Calu3 (cell line): ENCODE results near the gene DCD. TPM values are rescaled to one million over a fixed set of nuclear protein-coding genes. Genes with fewer than 3 reads are reported as not detected.

Experiments
- BruUV-seq: library from RNA; stranded (reverse); fragments of 400-500 nt; replicated peaks from 2 replicates; lab custom pipeline; 2021; lab: Mats Ljungman, UMichigan
- CTCF ChIA-PET: fragments of 300-600 bp; sonication (Branson Sonifier 250); formaldehyde crosslinking; loops from one replicate; lab custom pipeline; 2022; ENCODE audit warnings: antibody characterized with exemption; lab: Charles Lee
- DNase-seq: peaks from one replicate; pipeline ENCODE4 v3.0.0; 2022
- H3K27ac Mint-ChIP-seq: one replicate; pipeline ENCODE4 v1.8.0; 2022; ENCODE audit warnings: mixed read lengths; ENCODE audit not compliant: unreplicated experiment
- H3K27me3 Mint-ChIP-seq: one replicate; pipeline ENCODE4 v1.8.0; 2022; ENCODE audit warnings: mixed read lengths; ENCODE audit not compliant: unreplicated experiment
- H3K36me3 Mint-ChIP-seq: one replicate; pipeline ENCODE4 v1.8.0; 2022; ENCODE audit warnings: mild to moderate bottlenecking, moderate library complexity, mixed read lengths; ENCODE audit not compliant: insufficient read depth, unreplicated experiment
- H3K4me1 Mint-ChIP-seq: one replicate; pipeline ENCODE4 v1.8.0; 2022; ENCODE audit warnings: mild to moderate bottlenecking, low read depth, mixed read lengths; ENCODE audit not compliant: unreplicated experiment
- H3K4me3 Mint-ChIP-seq: one replicate; pipeline ENCODE4 v1.8.0; 2022; ENCODE audit warnings: mild to moderate bottlenecking, low read depth, moderate library complexity, mixed read lengths; ENCODE audit not compliant: unreplicated experiment
- H3K9me3 Mint-ChIP-seq: one replicate; pipeline ENCODE4 v1.8.0; 2022; ENCODE audit warnings: low read depth, mixed read lengths; ENCODE audit not compliant: unreplicated experiment
- intact Hi-C: fragments of 100-400 bp; cut with micrococcal nuclease; formaldehyde crosslinking; loops from one replicate; pipeline ENCODE4 v1.10.0; 2022; ENCODE audit not compliant: unreplicated experiment
- total RNA-seq: library from RNA; stranded (reverse); gene quantifications from 2 replicates; pipeline ENCODE4 v1.2.3, GENCODE V29; 2022
- TF ChIP-seq, protein P1 (sequence below): fragments of 200-600 bp; IDR thresholded peaks from one replicate; pipeline ENCODE4 v1.8.0; 2022; ENCODE audit warnings: antibody characterized with exemption; ENCODE audit not compliant: unreplicated experiment

The DCD gene
- total RNA-seq, 1 experiment from 2014 or later = not detected

DNA sequence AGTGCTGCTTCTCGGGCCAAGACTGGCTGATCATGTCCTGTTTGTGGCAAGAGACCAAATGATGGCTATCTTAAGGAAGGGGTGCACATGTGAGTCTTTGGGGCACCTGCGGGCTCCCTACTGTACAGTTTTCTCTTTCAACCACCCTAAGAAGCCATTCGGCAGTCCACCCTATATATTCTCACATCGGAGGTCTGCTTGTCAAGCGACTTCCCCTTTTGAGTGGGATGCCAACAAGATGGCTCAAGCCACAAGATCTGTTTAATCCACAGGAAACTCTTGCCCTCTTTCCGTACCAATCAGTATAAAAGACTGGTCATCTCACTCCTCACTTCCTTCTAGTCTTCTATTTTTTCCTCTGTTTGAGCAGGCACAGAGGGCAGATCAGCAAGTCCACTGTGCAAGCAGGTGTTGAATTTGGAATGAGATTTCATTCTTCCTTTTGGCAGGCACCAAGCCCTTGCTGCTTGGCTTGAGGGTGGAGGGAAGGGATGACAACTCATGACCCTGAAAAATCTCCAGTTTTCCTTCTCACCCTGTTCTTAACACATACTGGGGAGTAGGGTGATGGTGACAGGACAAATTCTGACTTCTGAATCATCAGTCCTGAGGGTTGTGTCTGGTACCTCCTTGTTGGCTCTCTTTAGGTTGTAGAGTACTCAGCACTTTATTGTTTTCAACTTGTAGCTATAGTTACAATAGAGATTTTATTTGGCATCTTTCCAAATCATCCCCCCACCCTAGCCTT lies 31.1 kb downstream of the DCD start:
- intact Hi-C loops = no loop called here
- H3K27ac Mint-ChIP-seq = no peak overlapping the region
- H3K4me3 Mint-ChIP-seq = no peak overlapping the region
- CTCF ChIA-PET = no interaction called here
- no peaks in the 10 kb centered on the region for H3K36me3 Mint-ChIP-seq
- no TSS peak for BruUV-seq
- no peaks in the 10 kb centered on the region for H3K9me3 Mint-ChIP-seq
- no peaks in the 10 kb centered on the region for H3K4me1 Mint-ChIP-seq
- peaks cover 86% of the 10 kb centered on the region for H3K27me3 Mint-ChIP-seq
- TF ChIP-seq, protein P1, sequence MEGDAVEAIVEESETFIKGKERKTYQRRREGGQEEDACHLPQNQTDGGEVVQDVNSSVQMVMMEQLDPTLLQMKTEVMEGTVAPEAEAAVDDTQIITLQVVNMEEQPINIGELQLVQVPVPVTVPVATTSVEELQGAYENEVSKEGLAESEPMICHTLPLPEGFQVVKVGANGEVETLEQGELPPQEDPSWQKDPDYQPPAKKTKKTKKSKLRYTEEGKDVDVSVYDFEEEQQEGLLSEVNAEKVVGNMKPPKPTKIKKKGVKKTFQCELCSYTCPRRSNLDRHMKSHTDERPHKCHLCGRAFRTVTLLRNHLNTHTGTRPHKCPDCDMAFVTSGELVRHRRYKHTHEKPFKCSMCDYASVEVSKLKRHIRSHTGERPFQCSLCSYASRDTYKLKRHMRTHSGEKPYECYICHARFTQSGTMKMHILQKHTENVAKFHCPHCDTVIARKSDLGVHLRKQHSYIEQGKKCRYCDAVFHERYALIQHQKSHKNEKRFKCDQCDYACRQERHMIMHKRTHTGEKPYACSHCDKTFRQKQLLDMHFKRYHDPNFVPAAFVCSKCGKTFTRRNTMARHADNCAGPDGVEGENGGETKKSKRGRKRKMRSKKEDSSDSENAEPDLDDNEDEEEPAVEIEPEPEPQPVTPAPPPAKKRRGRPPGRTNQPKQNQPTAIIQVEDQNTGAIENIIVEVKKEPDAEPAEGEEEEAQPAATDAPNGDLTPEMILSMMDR = no peak
- no peak for DNase-seq

DNA sequence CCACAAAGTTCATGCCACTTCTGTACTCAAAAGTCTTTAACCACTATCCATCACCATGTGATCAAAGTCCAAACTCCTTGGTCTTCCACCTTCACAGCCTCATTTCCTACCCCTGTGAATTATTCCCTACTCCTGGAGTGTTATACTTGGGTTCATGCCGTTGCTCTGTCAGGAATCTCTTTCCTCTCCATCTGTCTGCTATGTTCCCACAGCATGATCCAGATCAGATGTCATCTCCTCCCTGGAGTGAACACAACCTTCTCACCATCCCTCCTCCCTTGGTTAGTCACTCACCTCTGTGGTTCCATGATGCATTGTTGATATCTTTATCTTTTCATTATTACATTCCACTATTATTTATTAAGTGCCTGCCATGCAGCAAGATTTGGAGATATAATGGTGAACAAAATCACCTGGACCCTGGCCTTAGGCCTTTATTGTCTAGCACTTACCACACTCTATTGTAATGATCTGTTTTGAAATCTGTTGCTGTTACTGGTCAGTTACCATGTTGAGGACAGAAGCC lies 35.9 kb downstream of the DCD start:
- DNase-seq = no peak
- Mint-ChIP-seq H3K4me1 (no peaks in the 10 kb centered on the region), H3K36me3 (no peaks in the 10 kb centered on the region), H3K27me3 (peaks cover 100% of the 10 kb centered on the region), H3K4me3 (no peak overlapping the region), H3K9me3 (no peaks in the 10 kb centered on the region), H3K27ac (no peak overlapping the region)
- TF ChIP-seq, protein P1 = no peak
- intact Hi-C loops = no loop called here
- BruUV-seq = no TSS peak
- CTCF ChIA-PET = no interaction called here

DNA sequence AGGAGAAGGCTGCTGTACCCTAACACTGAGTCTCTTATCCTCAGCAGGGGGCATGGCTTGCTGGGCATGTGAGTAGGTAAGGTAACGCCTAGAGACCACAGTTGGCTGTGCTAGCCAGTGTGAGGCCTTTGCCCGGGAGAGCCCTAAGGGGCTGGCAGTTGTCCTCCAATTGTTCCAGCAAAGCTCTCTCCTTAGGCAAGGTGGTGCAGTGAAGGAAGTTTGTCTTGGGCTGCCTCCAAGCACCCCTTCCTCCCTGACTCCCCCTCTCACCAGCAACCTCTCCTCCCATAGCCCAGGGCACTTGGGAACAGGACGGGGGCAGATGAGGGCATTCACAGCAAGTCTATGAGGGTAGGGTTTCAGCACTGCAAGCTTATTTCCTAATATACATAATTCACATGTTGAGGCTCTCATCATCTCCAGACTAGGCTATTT lies 36.4 kb downstream of the DCD start:
- no peaks in the 10 kb centered on the region for H3K4me1 Mint-ChIP-seq
- no peak for DNase-seq
- H3K36me3 Mint-ChIP-seq = no peaks in the 10 kb centered on the region
- H3K27me3 Mint-ChIP-seq = peaks cover 100% of the 10 kb centered on the region
- BruUV-seq = no TSS peak
- no peak overlapping the region for H3K4me3 Mint-ChIP-seq
- TF ChIP-seq, protein P1 = no peak
- CTCF ChIA-PET = no interaction called here
- no peak overlapping the region for H3K27ac Mint-ChIP-seq
- intact Hi-C loops = no loop called here
- no peaks in the 10 kb centered on the region for H3K9me3 Mint-ChIP-seq

DNA sequence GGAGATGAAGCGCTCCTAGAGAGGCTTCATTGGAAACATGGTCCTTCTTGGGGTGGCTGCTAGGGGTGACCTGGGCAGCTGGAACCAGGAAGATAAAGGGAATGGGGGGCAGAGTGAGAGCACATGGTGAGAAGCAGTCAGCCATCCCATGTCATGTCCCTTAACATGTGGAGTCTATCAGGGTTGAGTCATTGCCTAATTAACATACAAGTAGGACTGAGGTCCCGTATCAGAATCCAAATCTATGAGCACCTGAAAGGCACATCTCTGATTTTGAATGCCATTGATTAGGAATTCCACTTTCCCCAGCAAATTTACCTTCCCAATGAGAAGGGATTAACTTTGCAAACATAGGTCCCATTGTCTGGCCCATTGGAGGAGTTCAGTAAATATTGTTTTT lies 39.4 kb downstream of the DCD start:
- H3K36me3 Mint-ChIP-seq = no peaks in the 10 kb centered on the region
- H3K27me3 Mint-ChIP-seq = peaks cover 79% of the 10 kb centered on the region
- no peaks in the 10 kb centered on the region for H3K9me3 Mint-ChIP-seq
- CTCF ChIA-PET = no interaction called here
- TF ChIP-seq, protein P1 = no peak
- no peak overlapping the region for H3K27ac Mint-ChIP-seq
- BruUV-seq = no TSS peak
- H3K4me3 Mint-ChIP-seq = no peak overlapping the region
- DNase-seq = no peak
- intact Hi-C loops = no loop called here
- H3K4me1 Mint-ChIP-seq = no peaks in the 10 kb centered on the region
